IPS-18c (cell line): ENCODE measurements around the gene ELAC1.

Source experiments
- H3K4me3 ChIP-seq: 2 replicates; pipeline ENCODE4 v1.7.0; 2013; ENCODE audit warnings: low read depth, mild to moderate bottlenecking, low read length, moderate library complexity; ENCODE audit not compliant: insufficient read depth
- H3K9me3 ChIP-seq: one replicate; pipeline ENCODE4 v1.6.1; 2013; ENCODE audit warnings: mild to moderate bottlenecking, low read length, moderate library complexity; ENCODE audit not compliant: control insufficient read depth, insufficient read depth

ELAC1 gene

DNA sequence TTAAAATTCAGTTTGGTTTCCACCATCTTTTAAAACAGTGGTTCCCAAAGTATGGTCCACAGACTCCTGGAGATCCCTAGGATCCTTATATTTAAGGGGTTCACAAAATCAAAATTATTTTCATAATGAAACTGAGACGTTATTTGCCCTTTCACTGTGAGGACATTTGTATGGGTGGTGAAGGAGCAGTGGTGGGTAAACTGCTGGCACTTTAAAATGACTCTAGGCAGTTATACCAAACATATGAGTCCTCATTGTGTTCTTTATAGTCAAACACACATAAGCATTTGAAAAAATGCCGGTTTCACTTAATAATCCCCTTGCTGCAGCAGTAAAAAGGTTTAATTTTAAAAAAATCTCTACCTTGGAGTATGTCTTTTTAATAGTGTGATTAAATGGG lies 69.4 kb downstream of the ELAC1 start:
- Histone ChIP-seq H3K9me3 (no peaks in the 10 kb centered on the region), H3K4me3 (no peak overlapping the region)
